MM.1S (cell line): ENCODE data around the gene TEX55.

ENCODE experiments used
- CTCF ChIP-seq: fragments of 300-600 bp; sonication (generic); IDR thresholded peaks from 2 replicates; pipeline ENCODE4 v1.5.1; 2016; ENCODE audit warnings: antibody characterized with exemption, low read length, mixed read lengths
- EZH2 ChIP-seq: fragments of 300-600 bp; sonication (generic); optimal IDR thresholded peaks from 2 replicates; pipeline ENCODE3; 2017; ENCODE audit warnings: low read depth, mild to moderate bottlenecking, antibody characterized with exemption, low read length, mixed read lengths
- EZH2phosphoT487 ChIP-seq: fragments of 300-600 bp; sonication (generic); IDR thresholded peaks from 2 replicates; pipeline ENCODE4 v1.6.1; 2018; ENCODE audit warnings: antibody characterized with exemption, low read length

DNA sequence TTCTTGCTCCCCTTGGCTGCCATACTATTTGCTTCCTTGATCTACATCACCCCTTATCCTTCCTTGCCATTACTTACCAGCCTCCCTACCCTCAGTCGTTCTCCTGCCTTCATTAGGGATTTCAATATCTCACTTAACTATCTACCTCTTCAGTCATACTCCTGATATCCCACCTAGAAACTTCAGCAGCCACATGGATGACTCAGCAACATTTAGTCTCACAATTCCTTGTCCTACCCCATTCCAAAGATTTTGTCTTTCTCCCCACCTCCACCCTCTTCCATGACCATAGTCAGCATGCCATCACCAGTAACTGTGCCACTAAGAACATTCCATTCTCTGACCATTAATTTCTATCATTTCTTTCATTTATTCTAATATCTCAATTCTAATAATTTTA, 45.8 kb downstream of the TEX55 start:
- no peak for TF ChIP-seq CTCF
- TF ChIP-seq EZH2, result no peak
- no peak for TF ChIP-seq EZH2phosphoT487
